Measurements from ENCODE around the gene KCNE3. TPM values are rescaled to one million over a fixed set of nuclear protein-coding genes. Genes with fewer than 3 reads are reported as not detected.
A peak's percentile ranks its signal among the peaks of the same experiment; 100 is the strongest.
"Not testable (repeated sequence)": the region's sequence is repeated elsewhere in the genome, so short reads cannot be mapped to it uniquely, and the experiment has no call there.

The KCNE3 gene
- total RNA-seq, 1 donor from 2014 or later, result 5.0 TPM

- peak; percentile 54 for DNase-seq
Observed at GRCh38 chr11:74443071-74443864, 24.1 kb downstream of the KCNE3 start.

- DNase-seq, result no peak
Observed at GRCh38 chr11:74442636-74443035, 24.7 kb downstream of the KCNE3 start.

GRCh38 chr11:74438681-74439080 is 28.7 kb downstream of the KCNE3 start:
- DNase-seq, result no peak

GRCh38 chr11:74437441-74438042 is 29.8 kb downstream of the KCNE3 start:
- no peak for DNase-seq

GRCh38 chr11:74434528-74434927 is 32.8 kb downstream of the KCNE3 start:
- DNase-seq, result no peak

DNA sequence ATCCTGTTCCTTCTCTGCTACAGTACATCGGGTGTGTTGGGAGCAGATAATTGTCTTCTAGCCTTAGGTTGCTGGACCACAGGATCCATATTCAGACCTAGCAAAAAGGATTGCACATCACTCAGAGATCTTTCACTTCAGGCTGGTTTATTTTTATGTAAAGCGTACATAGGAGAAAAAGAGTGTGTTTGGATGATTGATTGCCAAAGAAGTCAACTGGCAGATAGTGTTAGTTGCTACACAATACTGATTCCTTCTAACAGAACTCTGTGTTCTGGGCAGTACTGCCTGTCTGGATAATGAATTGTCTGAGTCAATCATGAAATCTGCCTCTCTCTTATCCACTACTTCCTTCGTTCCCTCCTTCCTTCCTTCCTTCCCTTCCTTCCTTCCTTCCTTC is 38.1 kb downstream of the KCNE3 start:
- no peak for DNase-seq

GRCh38 chr11:74427384-74427886 is 39.9 kb downstream of the KCNE3 start:
- no peak for DNase-seq

GRCh38 chr11:74425100-74425499 is 42.2 kb downstream of the KCNE3 start:
- no peak for DNase-seq

DNA sequence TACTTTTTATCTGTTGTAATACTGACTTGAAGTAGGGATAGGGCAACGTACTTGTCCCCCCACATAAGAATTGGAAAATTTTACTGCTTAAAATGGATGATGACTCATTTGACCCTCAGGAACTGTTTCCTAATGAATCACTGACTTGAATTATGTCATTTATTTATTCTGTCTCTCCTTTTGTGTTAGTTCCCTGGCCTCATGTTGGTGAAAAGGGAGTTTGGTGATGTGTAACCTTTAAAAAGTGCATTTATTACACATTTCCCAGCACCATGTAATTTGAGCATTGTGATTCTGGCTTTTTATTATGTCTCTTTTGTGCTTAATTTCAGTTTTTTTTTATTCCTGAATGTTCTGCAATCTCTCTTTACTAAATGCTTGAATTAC is 48.8 kb downstream of the KCNE3 start:
- DNase-seq, result peak; percentile 5

GRCh38 chr11:74417860-74418508 is 49.4 kb downstream of the KCNE3 start:
- no peak for DNase-seq

GRCh38 chr11:74417379-74417804 is 50.0 kb downstream of the KCNE3 start:
- peak; percentile 33 for DNase-seq

DNA sequence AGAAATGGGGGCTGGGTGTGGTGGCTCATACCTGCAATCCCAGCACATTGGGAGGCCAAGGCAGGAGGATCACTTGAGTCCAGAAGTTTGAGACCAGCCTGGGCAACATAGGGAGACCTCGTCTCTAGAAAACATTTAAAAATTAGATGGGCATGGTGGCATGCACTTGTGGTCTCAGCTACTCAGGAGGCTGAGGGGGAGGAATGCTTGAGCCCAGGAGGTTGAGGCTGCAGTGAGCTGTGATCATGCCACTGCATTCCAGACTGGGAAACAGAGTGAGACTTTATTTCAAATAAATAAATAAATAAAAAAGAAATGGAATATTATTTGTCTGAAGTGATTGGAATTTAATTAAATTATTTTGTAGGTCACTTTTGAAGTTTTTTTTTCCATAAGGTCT is 50.4 kb downstream of the KCNE3 start:
- DNase-seq, result not testable (repeated sequence)

DNA sequence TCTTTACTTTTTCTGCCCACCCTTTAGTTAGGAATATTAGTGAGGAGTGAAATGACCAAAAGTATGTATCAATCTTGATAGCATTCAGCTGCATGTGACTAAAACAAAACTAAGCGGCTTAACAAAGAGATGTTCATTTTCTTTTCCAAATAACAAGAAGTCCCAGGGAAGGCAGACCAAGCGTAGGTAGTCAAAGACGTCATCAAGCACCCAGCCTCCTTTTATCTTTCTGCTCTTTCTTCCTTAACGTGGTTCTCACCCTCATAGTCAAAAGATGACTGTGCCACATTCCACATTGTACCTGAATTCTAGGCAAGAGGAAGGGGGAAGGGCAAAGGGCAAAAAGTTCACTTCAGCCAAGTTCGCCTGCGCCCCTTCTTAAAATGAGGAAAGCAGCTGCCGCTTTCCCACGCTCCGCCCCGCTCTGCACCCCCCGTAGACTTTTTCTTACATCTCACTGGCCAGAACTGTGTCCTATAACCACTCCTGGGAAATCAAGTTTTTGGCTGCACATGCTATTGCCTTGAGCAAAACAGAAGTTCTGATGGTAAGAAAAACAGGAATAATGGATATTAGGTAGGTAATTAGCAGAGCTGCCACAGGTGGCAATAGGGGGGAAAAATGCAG is 54.5 kb downstream of the KCNE3 start:
- DNase-seq, result no peak

GRCh38 chr11:74412321-74412720 is 55.0 kb downstream of the KCNE3 start:
- DNase-seq, result no peak

- no peak for DNase-seq
Observed at GRCh38 chr11:74409633-74410032, 57.7 kb downstream of the KCNE3 start.

Small RNA genes lying within 50 kb of the gene (small RNA-seq; reads per million reads assigned to genes)
- gene CYCSP27 (ENCODE audit: low replicate concordance), result not detected

Other genes with a start within 250 kb of the KCNE3 start
- gene P4HA3, start 155.9 kb downstream of the KCNE3 start, total RNA-seq, result 1.8 TPM
- 12.3 TPM for gene PGM2L1, start 69.1 kb downstream of the KCNE3 start, total RNA-seq
- 3.3 TPM for gene LIPT2, start 26.2 kb upstream of the KCNE3 start, total RNA-seq
- gene POLD3, start 125.0 kb upstream of the KCNE3 start, total RNA-seq, result 15.0 TPM

All from tongue (tissue), 3 donors.